ENCODE results near the gene SNED1.

Gene SNED1

GRCh38 chr2:240956935-240957655 lies 41.3 kb upstream of the SNED1 start:
- H3K4me2 ChIP-seq (ENCODE audit: low read length) = no peak overlapping the region

GRCh38 chr2:240957656-240958365 lies 40.6 kb upstream of the SNED1 start:
- H3K4me1 ChIP-seq (ENCODE audit: control insufficient read depth, low read length) = no peaks in the 10 kb centered on the region
- no peak for TF ChIP-seq CTCF (IDR thresholded peaks at IDR 0.05; ENCODE audit: low read depth, low read length, poor library complexity, severe bottlenecking)
- no peak for TF ChIP-seq EZH2phosphoT487 (IDR thresholded peaks at IDR 0.05; ENCODE audit: borderline replicate concordance, low read length)
- no peak overlapping the region for H3K27ac ChIP-seq (ENCODE audit: low read depth, low read length)
- no peaks in the 10 kb centered on the region for H3F3A ChIP-seq (ENCODE audit: control insufficient read depth, insufficient read depth)
- no peaks in the 10 kb centered on the region for H3K9me3 ChIP-seq (ENCODE audit: control insufficient read depth, insufficient read depth, low read length)
- H4K20me1 ChIP-seq (ENCODE audit: control insufficient read depth, insufficient read depth, low read depth, low read length) = no peaks in the 10 kb centered on the region
- no peaks in the 10 kb centered on the region for H3K9me2 ChIP-seq (replicated peaks; ENCODE audit: control insufficient read depth, low read length)
- no peaks in the 10 kb centered on the region for H3K27me3 ChIP-seq (ENCODE audit: control insufficient read depth, low read length)
- H3K4me3 ChIP-seq (ENCODE audit: low read length) = no peak overlapping the region
- no peaks in the 10 kb centered on the region for H3K36me3 ChIP-seq (ENCODE audit: control insufficient read depth, low read length)
- no peaks in the 10 kb centered on the region for H3K79me2 ChIP-seq (ENCODE audit: control insufficient read depth, low read length)
- H3K4me2 ChIP-seq (ENCODE audit: low read length) = no peak overlapping the region

More at GRCh38 chr2:240956935-240957655, 41.3 kb upstream of the SNED1 start:
- Histone ChIP-seq H3K27ac (ENCODE audit: low read depth, low read length) (no peak overlapping the region), H3K79me2 (ENCODE audit: control insufficient read depth, low read length) (no peaks in the 10 kb centered on the region), H3K4me1 (ENCODE audit: control insufficient read depth, low read length) (no peaks in the 10 kb centered on the region), H3F3A (ENCODE audit: control insufficient read depth, insufficient read depth) (no peaks in the 10 kb centered on the region), H3K9me2 (replicated peaks; ENCODE audit: control insufficient read depth, low read length) (no peaks in the 10 kb centered on the region), H4K20me1 (ENCODE audit: control insufficient read depth, insufficient read depth, low read depth, low read length) (no peaks in the 10 kb centered on the region), H3K4me3 (ENCODE audit: low read length) (no peak overlapping the region), H3K36me3 (ENCODE audit: control insufficient read depth, low read length) (no peaks in the 10 kb centered on the region), H3K9me3 (ENCODE audit: control insufficient read depth, insufficient read depth, low read length) (no peaks in the 10 kb centered on the region), H3K27me3 (ENCODE audit: control insufficient read depth, low read length) (no peaks in the 10 kb centered on the region)
- TF ChIP-seq EZH2phosphoT487 (IDR thresholded peaks at IDR 0.05; ENCODE audit: borderline replicate concordance, low read length) (no peak), CTCF (IDR thresholded peaks at IDR 0.05; ENCODE audit: low read depth, low read length, poor library complexity, severe bottlenecking) (no peak)

GRCh38 chr2:240958366-240959213 lies 39.8 kb upstream of the SNED1 start:
- no peaks in the 10 kb centered on the region for H3K9me2 ChIP-seq (replicated peaks; ENCODE audit: control insufficient read depth, low read length)
- H3K27ac ChIP-seq (ENCODE audit: low read depth, low read length) = no peak overlapping the region
- no peak for TF ChIP-seq EZH2phosphoT487 (IDR thresholded peaks at IDR 0.05; ENCODE audit: borderline replicate concordance, low read length)
- no peak for TF ChIP-seq CTCF (IDR thresholded peaks at IDR 0.05; ENCODE audit: low read depth, low read length, poor library complexity, severe bottlenecking)
- no peaks in the 10 kb centered on the region for H3K79me2 ChIP-seq (ENCODE audit: control insufficient read depth, low read length)
- H3K4me3 ChIP-seq (ENCODE audit: low read length) = no peak overlapping the region
- no peaks in the 10 kb centered on the region for H3K27me3 ChIP-seq (ENCODE audit: control insufficient read depth, low read length)
- H3F3A ChIP-seq (ENCODE audit: control insufficient read depth, insufficient read depth) = no peaks in the 10 kb centered on the region
- H3K4me2 ChIP-seq (ENCODE audit: low read length) = no peak overlapping the region
- H3K36me3 ChIP-seq (ENCODE audit: control insufficient read depth, low read length) = no peaks in the 10 kb centered on the region
- no peaks in the 10 kb centered on the region for H4K20me1 ChIP-seq (ENCODE audit: control insufficient read depth, insufficient read depth, low read depth, low read length)
- no peaks in the 10 kb centered on the region for H3K4me1 ChIP-seq (ENCODE audit: control insufficient read depth, low read length)
- no peaks in the 10 kb centered on the region for H3K9me3 ChIP-seq (ENCODE audit: control insufficient read depth, insufficient read depth, low read length)

All from DOHH2 (cell line).